C4-2B (cell line): ENCODE measurements around the gene AFM.

Experiments
- CTCF ChIP-seq: fragments of 450-650 bp; conservative IDR thresholded peaks from 2 replicates; pipeline ENCODE4 v1.5.1; 2017; ENCODE audit warnings: mild to moderate bottlenecking
- ZFX ChIP-seq: fragments of 450-650 bp; IDR thresholded peaks from 2 replicates; pipeline ENCODE4 v1.6.1; 2017

- TF ChIP-seq CTCF (no peak), ZFX (no peak)
These were observed 52.2 kb downstream of the AFM start for GRCh38 chr4:73533515-73534422.
